HepG2 (cell line): ENCODE measurements around the gene PLEKHG7. TPM values are rescaled to one million over a fixed set of nuclear protein-coding genes. Genes with fewer than 3 reads are reported as not detected.

Experiments used
- ATAC-seq: fragments of 200-7000 bp; cut with Tn5 transposase; 3 replicates; pipeline ENCODE4 v1.9.1; 2020; ENCODE audit warnings: mild to moderate bottlenecking, moderate library complexity
- BruUV-seq: library from RNA; stranded (reverse); fragments of 400-500 nt; replicated peaks from 2 replicates; lab custom pipeline; 2021; lab: Mats Ljungman, UMichigan
- CTCF ChIA-PET: fragments of 300-600 bp; formaldehyde crosslinking; extraction: SDS; loops from one replicate; lab custom pipeline; 2021; ENCODE audit warnings: low total read pairs, inconsistent platforms, low intra/inter-chr PET ratio; lab: Yijun Ruan, JAX
- POLR2A ChIA-PET: fragments of 350-600 bp; sonication (Branson Sonifier 250); formaldehyde crosslinking; loops from one replicate; lab custom pipeline; 2020; ENCODE audit warnings: antibody characterized with exemption, inconsistent platforms; lab: Yijun Ruan, JAX
- DNase-seq: peaks from one replicate; pipeline ENCODE4 v3.0.0-alpha.2; 2015; ENCODE audit warnings: low spot score
- FAIRE-seq: peaks from 3 replicates; lab custom pipeline; 2011; peaks lifted over from hg19 to GRCh38; lab: Jason Lieb, UNC
- H2AFZ ChIP-seq: one replicate; pipeline ENCODE4 v1.6.1; 2011; ENCODE audit warnings: low read length, inconsistent platforms
- H3K27ac ChIP-seq: fragments of 300-600 bp; 3 replicates; pipeline ENCODE4 v1.8.0; 2011; ENCODE audit warnings: mixed run types, mild to moderate bottlenecking, mixed read lengths, low read length, inconsistent platforms; ENCODE audit not compliant: insufficient read depth; ENCODE audit errors: extremely low read length
- H3K27me3 ChIP-seq, 2 experiments: fragments of 200-600 bp in 1 of 2; 2 replicates in 1 of 2; 3 replicates in 1 of 2; pipeline versions ENCODE4 v1.6.0 to v1.8.0; 2011; ENCODE audit warnings: low read length in 2 of 2, mild to moderate bottlenecking in 2 of 2, moderate library complexity in 2 of 2, inconsistent platforms in 1 of 2; ENCODE audit not compliant: insufficient read depth in 2 of 2, control insufficient read depth in 1 of 2
- H3K36me3 ChIP-seq, 2 experiments: fragments of 200-600 bp in 1 of 2; replicated peaks in 1 of 2; 2 replicates in 1 of 2; 3 replicates in 1 of 2; pipeline versions ENCODE4 v1.5.1 to v1.8.0; 2011; ENCODE audit warnings: low read length in 2 of 2, inconsistent platforms in 1 of 2; ENCODE audit not compliant: insufficient read depth in 2 of 2, control insufficient read depth in 1 of 2
- H3K4me1 ChIP-seq: 2 replicates; pipeline ENCODE4 v1.5.1; 2012; ENCODE audit warnings: low read length, inconsistent platforms; ENCODE audit not compliant: insufficient read depth
- H3K4me2 ChIP-seq: 2 replicates; pipeline ENCODE4 v1.6.0; 2011; ENCODE audit warnings: low read depth, low read length, inconsistent platforms
- H3K4me3 ChIP-seq, 3 experiments: fragments of 200-600 bp in 1 of 3; sonication (generic), shearing (Covaris generic) in 1 of 3; replicated peaks in 1 of 3; 2 replicates each; pipeline ENCODE4 v1.5.1; 2011 to 2016; ENCODE audit warnings: low read length in 3 of 3, inconsistent platforms in 2 of 3, low read depth in 2 of 3, mild to moderate bottlenecking in 2 of 3, control low read depth in 1 of 3, mixed read lengths in 1 of 3; ENCODE audit not compliant: insufficient read depth in 1 of 3
- H3K79me2 ChIP-seq: one replicate; pipeline ENCODE4 v1.6.1; 2011; ENCODE audit warnings: low read length, inconsistent platforms; ENCODE audit not compliant: insufficient read depth
- H3K9ac ChIP-seq: 2 replicates; pipeline ENCODE4 v1.6.0; 2011; ENCODE audit warnings: mild to moderate bottlenecking, low read depth, low read length, inconsistent platforms; ENCODE audit not compliant: insufficient read depth
- H3K9me3 ChIP-seq: 2 replicates; pipeline ENCODE4 v1.5.1; 2012; ENCODE audit warnings: mild to moderate bottlenecking, low read length
- H4K20me1 ChIP-seq: 2 replicates; pipeline ENCODE4 v1.6.0; 2011; ENCODE audit warnings: inconsistent platforms, mild to moderate bottlenecking, low read length, moderate library complexity; ENCODE audit not compliant: insufficient read depth
- BHLHE40 ChIP-seq: IDR thresholded peaks from 2 replicates; pipeline ENCODE4 v1.6.1; 2011; ENCODE audit warnings: low read length, improper control_type of control experiment
- CEBPB ChIP-seq: IDR thresholded peaks from 2 replicates; pipeline ENCODE4 v1.6.1; 2011; ENCODE audit warnings: low read depth, low read length, improper control_type of control experiment, borderline replicate concordance
- SYNCRIP ChIP-seq: fragments of 200-400 bp; formaldehyde crosslinking; IDR thresholded peaks from 2 replicates; pipeline ENCODE4 v1.6.1; 2018; ENCODE audit warnings: mild to moderate bottlenecking, low read depth, low read length; ENCODE audit not compliant: insufficient read depth
- TAF15 ChIP-seq: fragments of 200-400 bp; formaldehyde crosslinking; IDR thresholded peaks from one replicate; pipeline ENCODE4 v1.6.1; 2018; ENCODE audit warnings: mild to moderate bottlenecking, low read depth, low read length; ENCODE audit not compliant: poor library complexity, severe bottlenecking
- TFDP1 ChIP-seq: IDR thresholded peaks from 2 replicates; pipeline ENCODE4 v1.6.1; 2016; ENCODE audit warnings: missing compliant biosample characterization, missing genetic modification reagents, borderline replicate concordance
- YEATS4 ChIP-seq: sonication (generic); formaldehyde crosslinking; IDR thresholded peaks from 2 replicates; pipeline ENCODE4 v1.4.0; 2020; ENCODE audit warnings: missing genetic modification reagents, borderline replicate concordance
- ZMYM4 ChIP-seq: sonication (generic); formaldehyde crosslinking; IDR thresholded peaks from 2 replicates; pipeline ENCODE4 v1.8.1; 2023; ENCODE audit warnings: mild to moderate bottlenecking, missing genetic modification reagents
- ZNF761 ChIP-seq: sonication (generic); formaldehyde crosslinking; conservative IDR thresholded peaks from 2 replicates; pipeline ENCODE4 v1.4.0; 2020; ENCODE audit warnings: mild to moderate bottlenecking, missing genetic modification reagents
- WGBS: methylation state at CpG from one replicate; pipeline ENCODE4 v1.1.6; 2017; ENCODE audit warnings: low lambda C conversion rate; 5-methylcytosine and 5-hydroxymethylcytosine counted together
- in situ Hi-C: cut with HindIII; loops from 2 replicates; pipeline ENCODE4 v1.10.0; 2017; ENCODE audit warnings: low pct_unique_long_range_greater_than_20kb; ENCODE audit not compliant: extremely low pct_ligation_motif_present
- intact Hi-C: fragments of 100-400 bp; cut with micrococcal nuclease; formaldehyde crosslinking; loops from one replicate; pipeline ENCODE4 v1.10.0; 2022; ENCODE audit not compliant: unreplicated experiment
- polyA plus RNA-seq, 8 experiments: library from polyadenylated mRNA; depleted of rRNA in 3 of 8; stranded (reverse) in 7 of 8; unstranded in 1 of 8; fragments of >200 nt; fragmentation: Illumina TruSeq in 4 of 8; extraction: Trizol in 4 of 8; gene quantifications; 2 replicates each; pipeline versions ENCODE4 v1.2.1 to v1.2.3, GENCODE V29; 2011 to 2016; ENCODE audit warnings: low read depth in 4 of 8, missing spikeins in 1 of 8, mixed read lengths in 1 of 8; ENCODE audit not compliant: insufficient read depth in 1 of 8
- total RNA-seq, 5 experiments: library from RNA; depleted of rRNA; stranded (reverse); fragments of >200 nt; fragmentation: Illumina TruSeq; extraction: Trizol; gene quantifications; 2 replicates each; pipeline ENCODE4 v1.2.3, GENCODE V29; 2016; ENCODE audit warnings: low read depth in 1 of 5

PLEKHG7 gene
- total and polyA plus RNA-seq, 2 of the 13 experiments (the other 11 are each of a cell fraction or from before 2014, with no cell fraction given): not detected

DNA sequence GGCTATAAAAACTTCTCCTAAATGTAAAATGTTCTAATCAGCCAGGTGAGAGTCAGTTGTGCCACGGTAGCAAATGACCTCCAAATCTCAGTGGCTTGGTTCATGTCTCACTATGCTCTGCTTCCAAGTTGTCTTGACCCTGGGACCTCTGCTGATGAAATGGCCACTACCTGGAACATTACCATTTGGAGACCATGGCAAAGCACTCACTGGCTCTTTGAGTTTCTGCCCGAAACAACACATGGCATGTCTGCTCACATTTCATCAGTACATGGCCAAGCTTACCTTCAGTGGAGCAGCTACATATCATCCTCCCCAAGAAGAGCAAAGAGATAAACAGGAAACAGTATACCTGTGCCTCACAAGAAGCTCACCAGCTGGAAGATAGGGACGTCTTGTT is 40.2 kb downstream of the PLEKHG7 start:
- peaks cover 0 to 14% of the 10 kb centered on the region in 2 experiments; a peak in 2 of 5 replicates for H3K27me3 ChIP-seq
- no peaks in the 10 kb centered on the region for H3K4me1 ChIP-seq
- no peak overlapping the region for H3K27ac ChIP-seq
- H2AFZ ChIP-seq: no peak overlapping the region
- in situ Hi-C loops (no loop called here), intact Hi-C loops (no loop called here)
- DNase-seq (no peak), ATAC-seq (no peak), FAIRE-seq (no peak)
- 26% methylated on average over 3 of the region's 3 CpGs for WGBS
- ChIA-PET CTCF (no interaction called here), POLR2A (no interaction called here)
- no peak overlapping the region for H3K4me2 ChIP-seq
- no peaks in the 10 kb centered on the region for H3K9me3 ChIP-seq
- TF ChIP-seq SYNCRIP (no peak), TFDP1 (no peak), ZNF761 (CRISPR knock-in tag) (no peak), BHLHE40 (no peak), ZMYM4 (CRISPR knock-in tag) (no peak), TAF15 (no peak), CEBPB (no peak), YEATS4 (CRISPR knock-in tag) (no peak)
- H3K36me3 ChIP-seq: no peaks in the 10 kb centered on the region
- no peak overlapping the region for H3K4me3 ChIP-seq
- BruUV-seq: no TSS peak
- H3K79me2 ChIP-seq: no peaks in the 10 kb centered on the region
- H3K9ac ChIP-seq: no peak overlapping the region
- H4K20me1 ChIP-seq: no peaks in the 10 kb centered on the region
